Natural killer cell (primary cell): ENCODE data around the gene NSUN6. TPM values are rescaled to one million over a fixed set of nuclear protein-coding genes. Genes with fewer than 3 reads are reported as not detected.

Source experiments
- ATAC-seq, 3 donors: fragments of 150-1000 bp in 2 of 3; fragments of 200-7000 bp in 1 of 3; cut with Tn5 transposase; 1 replicate in 1 of 3; 2 replicates in 2 of 3; pipeline ENCODE4 v1.10.0; 2021; ENCODE audit warnings: mild to moderate bottlenecking in 2 of 3, moderate library complexity in 2 of 3
- DNase-seq, 2 donors: peaks; one replicate each; pipeline versions ENCODE4 v3.0.0 to v3.0.0-alpha.2; 2013 to 2021; ENCODE audit warnings: mixed read lengths in 1 of 2
- H3K27ac ChIP-seq: one replicate; pipeline ENCODE4 v1.5.1; 2013; ENCODE audit warnings: mild to moderate bottlenecking, low read length
- H3K27me3 ChIP-seq: one replicate; pipeline ENCODE4 v1.6.1; 2013; ENCODE audit warnings: low read length; ENCODE audit not compliant: control insufficient read depth, insufficient read depth
- H3K36me3 ChIP-seq: one replicate; pipeline ENCODE4 v1.6.1; 2013; ENCODE audit warnings: low read length; ENCODE audit not compliant: control insufficient read depth, insufficient read depth
- H3K4me1 ChIP-seq: one replicate; pipeline ENCODE4 v1.6.1; 2013; ENCODE audit warnings: low read length; ENCODE audit not compliant: control insufficient read depth, insufficient read depth
- H3K4me3 ChIP-seq: one replicate; pipeline ENCODE4 v1.5.1; 2013; ENCODE audit warnings: low read length
- H3K9me3 ChIP-seq: one replicate; pipeline ENCODE4 v1.6.1; 2013; ENCODE audit warnings: low read length; ENCODE audit not compliant: control insufficient read depth, insufficient read depth
- H3K27ac Mint-ChIP-seq, 2 donors: one replicate each; pipeline ENCODE4 v1.8.0; 2022; ENCODE audit warnings: mild to moderate bottlenecking in 2 of 2, mixed read lengths in 2 of 2, moderate library complexity in 1 of 2
- H3K27me3 Mint-ChIP-seq, 2 donors: one replicate each; pipeline ENCODE4 v1.8.0; 2022; ENCODE audit warnings: low read depth in 2 of 2, mixed read lengths in 2 of 2
- H3K36me3 Mint-ChIP-seq: one replicate; pipeline ENCODE4 v1.8.0; 2022; ENCODE audit warnings: mixed read lengths
- H3K4me1 Mint-ChIP-seq, 2 donors: one replicate each; pipeline ENCODE4 v1.8.0; 2022; ENCODE audit warnings: mixed read lengths in 2 of 2
- H3K4me3 Mint-ChIP-seq: one replicate; pipeline ENCODE4 v1.8.0; 2022; ENCODE audit warnings: mild to moderate bottlenecking, moderate library complexity, mixed read lengths
- H3K9me3 Mint-ChIP-seq, 2 donors: one replicate each; pipeline ENCODE4 v1.8.0; 2022; ENCODE audit warnings: mixed read lengths in 2 of 2
- WGBS: methylation state at CpG from one replicate; pipeline ENCODE4 v1.1.7; 2013; ENCODE audit warnings: missing lambda C conversion rate; ENCODE audit not compliant: insufficient coverage; 5-methylcytosine and 5-hydroxymethylcytosine counted together
- intact Hi-C: fragments of 100-400 bp; cut with micrococcal nuclease; formaldehyde crosslinking; loops from one replicate; pipeline ENCODE4 v1.14.2; 2022
- total RNA-seq, 4 donors: library from RNA; stranded (reverse); fragments of 120-200 nt in 1 of 4; gene quantifications; one replicate each; pipeline versions ENCODE4 v1.2.3 to v1.2.4, GENCODE V29; 2013 to 2022
- TF ChIP-seq, protein P1 (sequence below): fragments of 200-600 bp; IDR thresholded peaks from one replicate; pipeline ENCODE4 v1.8.0; 2022; ENCODE audit warnings: antibody characterized with exemption

Gene NSUN6
- total RNA-seq, 3 donors from 2014 or later (not counting 1 experiment from before 2014, with no cell fraction given): 25.7 to 36.9 (median 26.4) TPM

DNA sequence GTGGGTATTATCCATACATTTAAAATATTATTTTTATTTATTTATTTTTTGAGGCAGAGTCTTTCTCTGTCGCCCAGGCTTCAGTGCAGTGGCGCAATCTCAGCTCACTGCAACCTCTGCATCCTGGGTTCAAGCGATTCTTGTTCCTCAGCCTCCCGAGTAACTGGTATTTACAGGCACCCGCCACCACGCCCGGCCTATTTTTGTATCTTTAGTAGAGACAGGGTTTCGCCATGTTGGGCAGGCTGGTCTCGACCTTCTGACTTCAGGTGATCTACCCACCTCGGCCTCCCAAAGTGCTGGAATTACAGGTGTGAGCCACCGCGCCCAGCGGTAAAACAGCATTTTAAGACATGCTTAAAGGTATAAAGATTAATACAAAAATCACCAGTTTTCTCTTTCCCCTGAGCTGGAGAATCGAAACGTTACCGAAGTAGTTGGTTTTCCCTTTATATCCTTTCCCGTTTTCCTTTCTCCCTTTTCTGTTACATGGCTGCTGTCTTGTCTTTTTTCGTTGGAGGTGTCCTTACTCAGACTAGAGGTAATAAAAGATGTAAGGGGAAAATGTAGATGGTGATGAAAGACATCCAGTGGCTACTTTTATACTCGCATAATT, 9.5 kb upstream of the NSUN6 start:
- Histone ChIP-seq H3K27ac (no peak overlapping the region), H3K36me3 (no peaks in the 10 kb centered on the region), H3K4me1 (peaks cover 15% of the 10 kb centered on the region), H3K27me3 (no peaks in the 10 kb centered on the region), H3K9me3 (no peaks in the 10 kb centered on the region), H3K4me3 (no peak overlapping the region)
- Mint-ChIP-seq H3K27me3 (no peaks in the 10 kb centered on the region), H3K9me3 (no peaks in the 10 kb centered on the region), H3K27ac (peak overlapping the region; percentile 94 to 100), H3K36me3 (no peaks in the 10 kb centered on the region), H3K4me1 (peaks cover 41 to 56% of the 10 kb centered on the region in 2 donors), H3K4me3 (peak overlapping the region; percentile 80)
- intact Hi-C loops: no loop called here
- TF ChIP-seq, protein P1, sequence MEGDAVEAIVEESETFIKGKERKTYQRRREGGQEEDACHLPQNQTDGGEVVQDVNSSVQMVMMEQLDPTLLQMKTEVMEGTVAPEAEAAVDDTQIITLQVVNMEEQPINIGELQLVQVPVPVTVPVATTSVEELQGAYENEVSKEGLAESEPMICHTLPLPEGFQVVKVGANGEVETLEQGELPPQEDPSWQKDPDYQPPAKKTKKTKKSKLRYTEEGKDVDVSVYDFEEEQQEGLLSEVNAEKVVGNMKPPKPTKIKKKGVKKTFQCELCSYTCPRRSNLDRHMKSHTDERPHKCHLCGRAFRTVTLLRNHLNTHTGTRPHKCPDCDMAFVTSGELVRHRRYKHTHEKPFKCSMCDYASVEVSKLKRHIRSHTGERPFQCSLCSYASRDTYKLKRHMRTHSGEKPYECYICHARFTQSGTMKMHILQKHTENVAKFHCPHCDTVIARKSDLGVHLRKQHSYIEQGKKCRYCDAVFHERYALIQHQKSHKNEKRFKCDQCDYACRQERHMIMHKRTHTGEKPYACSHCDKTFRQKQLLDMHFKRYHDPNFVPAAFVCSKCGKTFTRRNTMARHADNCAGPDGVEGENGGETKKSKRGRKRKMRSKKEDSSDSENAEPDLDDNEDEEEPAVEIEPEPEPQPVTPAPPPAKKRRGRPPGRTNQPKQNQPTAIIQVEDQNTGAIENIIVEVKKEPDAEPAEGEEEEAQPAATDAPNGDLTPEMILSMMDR: no peak
- ATAC-seq (no peak), DNase-seq (no peak)
- WGBS: 91% methylated on average over 16 of the region's 19 CpGs

DNA sequence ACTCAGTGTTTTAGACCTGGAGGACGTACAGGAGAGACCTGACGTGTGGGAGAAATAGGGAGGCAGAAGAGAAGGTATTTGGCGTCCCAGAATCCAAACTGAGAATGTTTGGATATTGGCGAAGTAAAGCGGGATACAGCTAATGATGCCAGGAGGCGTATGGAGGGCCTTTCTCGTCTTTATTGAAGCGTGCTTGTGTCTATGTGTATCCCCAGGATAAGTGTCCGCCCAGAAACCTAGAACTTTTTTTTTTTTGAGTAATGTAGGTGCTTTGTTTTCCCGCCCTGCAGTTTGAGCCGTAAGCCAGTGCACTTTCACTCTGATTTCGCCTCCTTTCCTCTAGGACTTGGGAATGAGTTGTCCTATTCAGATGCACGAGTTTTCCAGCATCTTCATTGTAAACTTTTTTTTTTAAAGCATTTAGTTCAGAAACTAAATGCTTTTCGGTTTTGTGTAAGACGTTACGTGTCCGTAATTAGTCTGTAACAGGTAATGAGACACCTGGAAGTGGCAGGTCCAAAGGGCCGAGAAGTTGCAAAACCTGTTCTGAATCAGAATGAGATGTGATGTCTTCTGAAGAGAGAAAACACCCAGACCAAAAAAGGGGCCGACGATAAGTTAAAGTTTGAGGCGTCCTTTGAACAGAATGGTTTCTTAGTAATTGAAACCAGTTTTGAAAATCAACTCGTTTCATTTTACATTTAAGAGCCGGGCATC, 8.6 kb upstream of the NSUN6 start:
- peak in 2 of 3 donors; percentile 3 to 7 for ATAC-seq
- peak overlapping the region; percentile 94 to 100 for H3K27ac Mint-ChIP-seq
- H3K27ac ChIP-seq: peak overlapping the region; percentile 98
- H3K27me3 ChIP-seq: no peaks in the 10 kb centered on the region
- H3K4me1 ChIP-seq: peaks cover 15% of the 10 kb centered on the region
- H3K27me3 Mint-ChIP-seq: no peaks in the 10 kb centered on the region
- DNase-seq: peak in 1 of 2 donors; percentile 58
- under 1% methylated on average over 23 of the region's 23 CpGs for WGBS
- H3K4me1 Mint-ChIP-seq: peaks cover 31 to 47% of the 10 kb centered on the region in 2 donors
- no peaks in the 10 kb centered on the region for H3K9me3 ChIP-seq
- intact Hi-C loops: loop anchor here (1.0 to 10.0 kb wide), 2 partner anchors 9 to 1635 kb away; partner anchors contain the start of gene NSUN6
- H3K9me3 Mint-ChIP-seq: no peaks in the 10 kb centered on the region
- no peaks in the 10 kb centered on the region for H3K36me3 ChIP-seq
- H3K36me3 Mint-ChIP-seq: no peaks in the 10 kb centered on the region
- H3K4me3 Mint-ChIP-seq: peak overlapping the region; percentile 99
- TF ChIP-seq, protein P1: no peak
- H3K4me3 ChIP-seq: peak overlapping the region; percentile 78

DNA sequence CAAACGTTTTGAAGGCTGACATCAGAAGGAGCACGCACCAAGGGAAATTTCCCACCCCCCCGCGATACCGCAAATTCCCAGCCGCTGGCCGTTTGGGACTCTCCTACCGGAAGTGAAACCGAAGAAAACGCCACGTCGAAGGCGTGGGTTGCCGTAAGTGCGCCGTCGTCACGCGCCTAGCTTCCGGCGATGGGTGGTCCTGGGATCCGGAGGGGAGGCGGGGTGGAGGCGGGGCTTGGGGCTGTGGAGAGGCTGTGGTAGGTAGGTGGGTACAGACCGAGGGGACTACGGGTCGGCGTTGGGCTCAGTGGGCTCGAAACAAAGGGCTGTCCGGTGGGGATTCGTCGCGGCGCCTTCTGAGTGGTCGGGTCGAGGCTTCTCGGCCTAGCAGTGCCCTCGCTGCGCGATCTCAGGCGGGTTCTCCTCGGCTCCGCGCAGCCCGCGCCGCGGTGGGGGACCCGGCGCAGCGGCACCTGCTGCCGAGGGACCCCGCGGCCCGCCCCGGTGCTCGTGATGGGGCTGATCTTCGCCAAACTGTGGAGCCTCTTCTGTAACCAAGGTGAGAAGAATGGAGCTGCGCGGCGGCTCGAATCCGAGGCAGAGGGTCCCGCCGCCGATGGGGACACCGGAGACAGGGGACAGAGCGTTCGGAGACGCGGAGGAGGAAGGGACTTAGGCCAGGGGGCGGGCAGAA, 7.9 kb upstream of the NSUN6 start, which contains the start of gene ARL5B:
ARL5B (plus strand) TSS at position 307 of the 694 bp plus-strand sequence; CDS start at position 514, 207 bp downstream.
- TF ChIP-seq, protein P1: no peak
- peaks cover 1% of the 10 kb centered on the region for H3K36me3 ChIP-seq
- H3K4me1 ChIP-seq: peaks cover 15% of the 10 kb centered on the region
- Mint-ChIP-seq H3K4me3 (peak within 1 kb of the TSS; percentile 99), H3K27ac (peak within 1 kb of the TSS; percentile 94 to 100), H3K36me3 (no peaks in the 10 kb centered on the region), H3K4me1 (peaks cover 29 to 42% of the 10 kb centered on the region in 2 donors), H3K27me3 (no peaks in the 10 kb centered on the region), H3K9me3 (no peaks in the 10 kb centered on the region)
- DNase-seq: peak; percentile 91 to 98
- H3K9me3 ChIP-seq: no peaks in the 10 kb centered on the region
- peak within 1 kb of the TSS; percentile 98 for H3K27ac ChIP-seq
- ATAC-seq: peak; percentile 93 to 99 (median 94)
- H3K4me3 ChIP-seq: peak within 1 kb of the TSS; percentile 78
- intact Hi-C loops: loop anchor here (1.0 to 10.0 kb wide), 2 partner anchors 8 to 1634 kb away; partner anchors contain the start of gene NSUN6
- under 1% methylated on average over 72 of the region's 72 CpGs for WGBS
- H3K27me3 ChIP-seq: no peaks in the 10 kb centered on the region
